ENCODE data around the gene LIN54. TPM values are rescaled to one million over a fixed set of nuclear protein-coding genes. Genes with fewer than 3 reads are reported as not detected.

LIN54 gene
- total and polyA plus RNA-seq, 9 of the 15 experiments (the other 6 are each of a cell fraction or from before 2014, with no cell fraction given) = 2.2 to 22.5 (median 15.8) TPM

- TF ChIP-seq ZNF398 (CRISPR knock-in tag; IDR thresholded peaks at IDR 0.05) = no peak
- no peak for TF ChIP-seq MAFG (tag; conservative IDR thresholded peaks at IDR 0.05)
- peak; percentile 98 for TF ChIP-seq RBFOX2 (IDR thresholded peaks at IDR 0.05; ENCODE audit: low read depth, low read length)
- peak; percentile 98 for TF ChIP-seq CREB1 (IDR thresholded peaks at IDR 0.05)
- peak; percentile 96 for TF ChIP-seq CREB1 (CRISPR knock-in tag; IDR thresholded peaks at IDR 0.05)
- TF ChIP-seq HMGXB4 (CRISPR knock-in tag; IDR thresholded peaks at IDR 0.05) = peak; percentile 64; the same call in 1 of the 2 replicates
- peak; percentile 40; the same call in 1 of the 2 replicates for TF ChIP-seq EP300 (IDR thresholded peaks at IDR 0.05; ENCODE audit: low read length)
- no peak for TF ChIP-seq ZNF77 (CRISPR knock-in tag; IDR thresholded peaks at IDR 0.05)
- peak; percentile 94 for TF ChIP-seq GMEB1 (CRISPR knock-in tag; IDR thresholded peaks at IDR 0.05)
- no peak for TF ChIP-seq CHD4 (IDR thresholded peaks at IDR 0.05; ENCODE audit: insufficient read depth, insufficient replicate concordance, low read depth, low read length, poor library complexity, severe bottlenecking)
- peak; percentile 97 for TF ChIP-seq FOS (IDR thresholded peaks at IDR 0.05; ENCODE audit: extremely low read depth, insufficient read length)
- peak; percentile 80; the same call in 1 of the 2 replicates for TF ChIP-seq E2F1 (CRISPR knock-in tag; IDR thresholded peaks at IDR 0.05)
- no peak for TF ChIP-seq FOXP4 (CRISPR knock-in tag; IDR thresholded peaks at IDR 0.05; ENCODE audit: borderline replicate concordance)
- TF ChIP-seq ZNF23 (CRISPR knock-in tag; IDR thresholded peaks at IDR 0.05) = no peak
Measured at GRCh38 chr4:82900411-82901182, 110.0 kb downstream of the LIN54 start, which contains the start of gene THAP9 (continued).
